ENCODE measurements around the gene MAPKBP1.

DNA sequence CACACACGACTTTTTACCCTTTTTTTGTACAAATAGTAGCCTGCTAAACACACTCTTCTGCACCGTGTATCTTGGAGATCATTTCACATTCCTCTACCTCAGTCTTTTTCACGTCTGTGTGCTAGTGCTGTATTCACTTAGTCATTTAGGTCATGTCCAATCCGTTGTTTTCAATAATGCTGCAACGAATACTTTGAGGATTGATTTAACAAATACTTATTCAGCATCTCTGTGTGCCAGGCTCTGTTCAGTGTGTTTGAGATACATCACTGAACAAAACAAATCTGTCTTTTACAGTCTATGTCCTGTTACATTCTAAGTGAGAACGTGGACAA lies 54.5 kb downstream of the MAPKBP1 start:
- TF ChIP-seq, protein P1, sequence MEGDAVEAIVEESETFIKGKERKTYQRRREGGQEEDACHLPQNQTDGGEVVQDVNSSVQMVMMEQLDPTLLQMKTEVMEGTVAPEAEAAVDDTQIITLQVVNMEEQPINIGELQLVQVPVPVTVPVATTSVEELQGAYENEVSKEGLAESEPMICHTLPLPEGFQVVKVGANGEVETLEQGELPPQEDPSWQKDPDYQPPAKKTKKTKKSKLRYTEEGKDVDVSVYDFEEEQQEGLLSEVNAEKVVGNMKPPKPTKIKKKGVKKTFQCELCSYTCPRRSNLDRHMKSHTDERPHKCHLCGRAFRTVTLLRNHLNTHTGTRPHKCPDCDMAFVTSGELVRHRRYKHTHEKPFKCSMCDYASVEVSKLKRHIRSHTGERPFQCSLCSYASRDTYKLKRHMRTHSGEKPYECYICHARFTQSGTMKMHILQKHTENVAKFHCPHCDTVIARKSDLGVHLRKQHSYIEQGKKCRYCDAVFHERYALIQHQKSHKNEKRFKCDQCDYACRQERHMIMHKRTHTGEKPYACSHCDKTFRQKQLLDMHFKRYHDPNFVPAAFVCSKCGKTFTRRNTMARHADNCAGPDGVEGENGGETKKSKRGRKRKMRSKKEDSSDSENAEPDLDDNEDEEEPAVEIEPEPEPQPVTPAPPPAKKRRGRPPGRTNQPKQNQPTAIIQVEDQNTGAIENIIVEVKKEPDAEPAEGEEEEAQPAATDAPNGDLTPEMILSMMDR (conservative IDR thresholded peaks at IDR 0.05; ENCODE audit: low read depth, low read length), result no peak
- TF ChIP-seq EZH2 (IDR thresholded peaks at IDR 0.05; ENCODE audit: borderline replicate concordance, low read depth, low read length, poor library complexity, severe bottlenecking), result no peak

Measured in A673 (cell line).